Kidney capillary endothelial cell (primary cell): ENCODE measurements around the gene CASP2.
A peak's percentile ranks its signal among the peaks of the same experiment; 100 is the strongest.

Experiments
- DNase-seq: peaks from one replicate; pipeline ENCODE4 v3.0.0-alpha.2; 2018; ENCODE audit warnings: low spot score

Gene CASP2

GRCh38 chr7:143287935-143288826 lies at the start of gene CASP2:
Gene CASP2 (plus strand): TSS chr7:143288351. CDS start chr7:143288456, 105 bp downstream.
- DNase-seq, result peak; percentile 94

- no peak for DNase-seq
Observed at GRCh38 chr7:143239813-143240212, 48.3 kb upstream of the CASP2 start.

GRCh38 chr7:143240291-143241168 lies 47.6 kb upstream of the CASP2 start:
- DNase-seq, result peak; percentile 77

- DNase-seq, result no peak
Observed at GRCh38 chr7:143242306-143242705, 45.8 kb upstream of the CASP2 start.

- DNase-seq, result no peak
Observed at GRCh38 chr7:143243111-143243510, 45.0 kb upstream of the CASP2 start.

GRCh38 chr7:143243614-143244013 lies 44.5 kb upstream of the CASP2 start:
- no peak for DNase-seq

GRCh38 chr7:143244321-143244720 lies 43.8 kb upstream of the CASP2 start:
- no peak for DNase-seq

GRCh38 chr7:143245123-143245522 lies 43.0 kb upstream of the CASP2 start:
- DNase-seq, result peak; percentile 62

- no peak for DNase-seq
Observed at GRCh38 chr7:143247372-143247771, 40.8 kb upstream of the CASP2 start.

- no peak for DNase-seq
Observed at GRCh38 chr7:143248761-143249354, 39.3 kb upstream of the CASP2 start.

- no peak for DNase-seq
Observed at GRCh38 chr7:143250199-143250598, 38.0 kb upstream of the CASP2 start.

- no peak for DNase-seq
Observed at GRCh38 chr7:143250822-143251221, 37.3 kb upstream of the CASP2 start.

- DNase-seq, result no peak
Observed at GRCh38 chr7:143252006-143252405, 36.1 kb upstream of the CASP2 start.

GRCh38 chr7:143255564-143255963 lies 32.6 kb upstream of the CASP2 start:
- DNase-seq, result no peak

- no peak for DNase-seq
Observed at GRCh38 chr7:143256325-143256724, 31.8 kb upstream of the CASP2 start.

GRCh38 chr7:143256932-143257331 lies 31.2 kb upstream of the CASP2 start:
- DNase-seq, result no peak

- no peak for DNase-seq
Observed at GRCh38 chr7:143257501-143257900, 30.6 kb upstream of the CASP2 start.

- DNase-seq, result no peak
Observed at GRCh38 chr7:143258831-143259230, 29.3 kb upstream of the CASP2 start.

- no peak for DNase-seq
Observed at GRCh38 chr7:143259765-143260164, 28.4 kb upstream of the CASP2 start.

GRCh38 chr7:143261901-143262300 lies 26.2 kb upstream of the CASP2 start:
- no peak for DNase-seq

GRCh38 chr7:143263266-143264195 lies 24.6 kb upstream of the CASP2 start, which contains the start of gene GSTK1:
Gene GSTK1 (plus strand): TSS chr7:143263441. CDS start chr7:143263514, 73 bp downstream.
- peak; percentile 59 for DNase-seq
